GM06990 (cell line): Measurements from ENCODE around the gene RAB3D.
A peak's percentile ranks its signal among the peaks of the same experiment; 100 is the strongest.

Experiments
- DNase-seq: peaks from one replicate; pipeline ENCODE4 v3.0.0-alpha.2; 2011; ENCODE audit not compliant: insufficient read length; ENCODE audit errors: extremely low read depth
- H3K27me3 ChIP-seq: replicated peaks from 2 replicates; pipeline ENCODE4 v1.6.0; 2011; ENCODE audit warnings: low read length; ENCODE audit not compliant: control insufficient read depth, insufficient read depth
- H3K36me3 ChIP-seq: 2 replicates; pipeline ENCODE4 v1.5.1; 2011; ENCODE audit warnings: low read length; ENCODE audit not compliant: control insufficient read depth, insufficient read depth
- H3K4me3 ChIP-seq: replicated peaks from 2 replicates; pipeline ENCODE4 v1.5.1; 2011; ENCODE audit warnings: low read depth, mild to moderate bottlenecking, control low read depth, low read length
- TF ChIP-seq, protein P1 (sequence below): IDR thresholded peaks from 2 replicates; pipeline ENCODE4 v1.5.1; 2011; ENCODE audit warnings: low read length, control low read depth, mild to moderate bottlenecking, inconsistent platforms; ENCODE audit not compliant: insufficient read depth, poor library complexity, severe bottlenecking

RAB3D gene, protein sequence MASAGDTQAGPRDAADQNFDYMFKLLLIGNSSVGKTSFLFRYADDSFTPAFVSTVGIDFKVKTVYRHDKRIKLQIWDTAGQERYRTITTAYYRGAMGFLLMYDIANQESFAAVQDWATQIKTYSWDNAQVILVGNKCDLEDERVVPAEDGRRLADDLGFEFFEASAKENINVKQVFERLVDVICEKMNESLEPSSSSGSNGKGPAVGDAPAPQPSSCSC

GRCh38 chr19:11339254-11340098 lies at the start of gene RAB3D:
Gene RAB3D (minus strand): TSS chr19:11339657. CDS start chr19:11337399, 2,258 bp downstream.
- Histone ChIP-seq H3K4me3 (peak within 1 kb of the TSS; percentile 79), H3K27me3 (no peaks in the 10 kb centered on the region), H3K36me3 (peaks cover 8% of the 10 kb centered on the region)
- DNase-seq: peak; percentile 86
- TF ChIP-seq, protein P1, sequence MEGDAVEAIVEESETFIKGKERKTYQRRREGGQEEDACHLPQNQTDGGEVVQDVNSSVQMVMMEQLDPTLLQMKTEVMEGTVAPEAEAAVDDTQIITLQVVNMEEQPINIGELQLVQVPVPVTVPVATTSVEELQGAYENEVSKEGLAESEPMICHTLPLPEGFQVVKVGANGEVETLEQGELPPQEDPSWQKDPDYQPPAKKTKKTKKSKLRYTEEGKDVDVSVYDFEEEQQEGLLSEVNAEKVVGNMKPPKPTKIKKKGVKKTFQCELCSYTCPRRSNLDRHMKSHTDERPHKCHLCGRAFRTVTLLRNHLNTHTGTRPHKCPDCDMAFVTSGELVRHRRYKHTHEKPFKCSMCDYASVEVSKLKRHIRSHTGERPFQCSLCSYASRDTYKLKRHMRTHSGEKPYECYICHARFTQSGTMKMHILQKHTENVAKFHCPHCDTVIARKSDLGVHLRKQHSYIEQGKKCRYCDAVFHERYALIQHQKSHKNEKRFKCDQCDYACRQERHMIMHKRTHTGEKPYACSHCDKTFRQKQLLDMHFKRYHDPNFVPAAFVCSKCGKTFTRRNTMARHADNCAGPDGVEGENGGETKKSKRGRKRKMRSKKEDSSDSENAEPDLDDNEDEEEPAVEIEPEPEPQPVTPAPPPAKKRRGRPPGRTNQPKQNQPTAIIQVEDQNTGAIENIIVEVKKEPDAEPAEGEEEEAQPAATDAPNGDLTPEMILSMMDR: no peak

- no peaks in the 10 kb centered on the region for H3K36me3 ChIP-seq
- TF ChIP-seq, protein P1: no peak
- no peak for DNase-seq
- no peaks in the 10 kb centered on the region; the same call in 1 of the 2 replicates for H3K27me3 ChIP-seq
- no peak overlapping the region for H3K4me3 ChIP-seq
These were observed 47.9 kb upstream of the RAB3D start for GRCh38 chr19:11387162-11388034.

DNA sequence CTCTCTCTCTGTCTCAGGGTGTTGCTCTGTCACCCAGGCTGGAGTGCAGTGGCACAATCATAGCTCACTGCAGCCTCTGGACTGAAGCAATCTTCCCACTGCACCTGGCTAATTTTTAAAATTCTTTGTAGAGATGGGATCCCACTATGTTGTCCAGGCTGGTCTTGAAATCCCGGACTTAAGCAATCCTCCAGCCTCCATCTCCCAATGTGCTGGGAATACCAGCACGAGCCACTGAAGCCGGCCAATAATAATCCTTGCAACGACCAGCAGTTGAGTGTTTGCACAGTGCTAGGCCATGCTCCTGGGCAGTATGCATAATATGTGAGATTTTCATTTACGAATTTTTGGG lies 45.3 kb upstream of the RAB3D start:
- Histone ChIP-seq H3K36me3 (no peaks in the 10 kb centered on the region), H3K4me3 (no peak overlapping the region), H3K27me3 (no peaks in the 10 kb centered on the region; the same call in 1 of the 2 replicates)
- no peak for DNase-seq
- TF ChIP-seq, protein P1: no peak

GRCh38 chr19:11383706-11384048 lies 44.2 kb upstream of the RAB3D start:
- peak overlapping the region; percentile 5; the same call in 1 of the 2 replicates for H3K4me3 ChIP-seq
- no peaks in the 10 kb centered on the region for H3K36me3 ChIP-seq
- DNase-seq: no peak
- TF ChIP-seq, protein P1: no peak
- no peaks in the 10 kb centered on the region; the same call in 1 of the 2 replicates for H3K27me3 ChIP-seq

GRCh38 chr19:11382898-11383705 lies 43.6 kb upstream of the RAB3D start:
- H3K4me3 ChIP-seq: peak overlapping the region; percentile 27
- H3K36me3 ChIP-seq: no peaks in the 10 kb centered on the region; the same call in 1 of the 2 replicates
- no peaks in the 10 kb centered on the region; the same call in 1 of the 2 replicates for H3K27me3 ChIP-seq
- peak; percentile 61 for DNase-seq
- TF ChIP-seq, protein P1: peak; percentile 86
